Upper lobe of right lung (tissue), 1 donor: Measurements from ENCODE around the gene CCNB2. TPM values are rescaled to one million over a fixed set of nuclear protein-coding genes. Genes with fewer than 3 reads are reported as not detected.
"Not testable (repeated sequence)": the region's sequence is repeated elsewhere in the genome, so short reads cannot be mapped to it uniquely, and the experiment has no call there.

Source experiments
- ATAC-seq: fragments of 200-7000 bp; cut with Tn5 transposase; one replicate; pipeline ENCODE4 v1.9.1; 2020; ENCODE audit warnings: mild to moderate bottlenecking, moderate library complexity
- DNase-seq: peaks from one replicate; pipeline ENCODE4 v3.0.0-alpha.2; 2020
- H3K27ac ChIP-seq: fragments of 200-600 bp; one replicate; pipeline ENCODE4 v1.8.0; 2022
- H3K27me3 ChIP-seq: fragments of 200-600 bp; one replicate; pipeline ENCODE4 v1.8.0; 2022; ENCODE audit warnings: mild to moderate bottlenecking
- H3K36me3 ChIP-seq: fragments of 200-600 bp; one replicate; pipeline ENCODE4 v1.8.0; 2022
- H3K4me1 ChIP-seq: fragments of 200-600 bp; one replicate; pipeline ENCODE4 v1.8.0; 2022
- H3K4me3 ChIP-seq: fragments of 200-600 bp; one replicate; pipeline ENCODE4 v1.8.0; 2022; ENCODE audit warnings: mild to moderate bottlenecking
- H3K9me3 ChIP-seq: fragments of 200-600 bp; one replicate; pipeline ENCODE4 v1.8.0; 2022
- intact Hi-C: fragments of 100-400 bp; cut with DNase I; formaldehyde crosslinking; loops from one replicate; pipeline ENCODE4 v1.11.0; 2022
- total RNA-seq: library from RNA; stranded (reverse); fragmentation: NEBNext Ultra II Directional; extraction: Animal tissue kit (Norgen Biotek cat#: 25700); gene quantifications from one replicate; pipeline ENCODE4 v1.2.1, GENCODE V29; 2021
- TF ChIP-seq, protein P1 (sequence below): fragments of 200-600 bp; IDR thresholded peaks from one replicate; pipeline ENCODE4 v1.8.0; 2022; ENCODE audit warnings: antibody characterized with exemption
- donor health status: DM: no; HTN: yes; CAD: no; lungs with severe emphysema.

CCNB2 gene
- total RNA-seq, 1 donor from 2014 or later: 1.7 TPM

DNA sequence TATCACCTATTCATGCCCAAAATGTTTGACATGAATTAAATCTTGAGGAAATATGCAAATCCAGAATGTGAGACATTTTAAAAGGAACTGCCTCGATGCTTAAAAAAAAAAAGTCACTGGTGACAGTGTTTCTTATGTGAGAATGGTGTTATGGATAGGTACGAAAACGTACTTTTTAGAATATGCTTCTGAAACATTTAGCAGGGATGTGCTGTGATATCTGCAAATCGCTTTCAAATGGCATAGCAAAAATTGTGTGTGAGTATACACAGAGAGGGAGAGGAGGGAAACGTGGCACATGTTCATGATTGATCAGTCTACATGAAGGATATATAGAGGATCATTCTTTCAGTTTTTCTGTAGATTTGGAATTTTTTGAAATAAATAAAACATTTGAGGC is 16.0 kb downstream of the CCNB2 start:
- no peak overlapping the region for H3K4me3 ChIP-seq
- no peaks in the 10 kb centered on the region for H3K27me3 ChIP-seq
- no peak overlapping the region for H3K27ac ChIP-seq
- ATAC-seq (no peak), DNase-seq (no peak)
- H3K4me1 ChIP-seq: no peaks in the 10 kb centered on the region
- no peaks in the 10 kb centered on the region for H3K9me3 ChIP-seq
- TF ChIP-seq, protein P1, sequence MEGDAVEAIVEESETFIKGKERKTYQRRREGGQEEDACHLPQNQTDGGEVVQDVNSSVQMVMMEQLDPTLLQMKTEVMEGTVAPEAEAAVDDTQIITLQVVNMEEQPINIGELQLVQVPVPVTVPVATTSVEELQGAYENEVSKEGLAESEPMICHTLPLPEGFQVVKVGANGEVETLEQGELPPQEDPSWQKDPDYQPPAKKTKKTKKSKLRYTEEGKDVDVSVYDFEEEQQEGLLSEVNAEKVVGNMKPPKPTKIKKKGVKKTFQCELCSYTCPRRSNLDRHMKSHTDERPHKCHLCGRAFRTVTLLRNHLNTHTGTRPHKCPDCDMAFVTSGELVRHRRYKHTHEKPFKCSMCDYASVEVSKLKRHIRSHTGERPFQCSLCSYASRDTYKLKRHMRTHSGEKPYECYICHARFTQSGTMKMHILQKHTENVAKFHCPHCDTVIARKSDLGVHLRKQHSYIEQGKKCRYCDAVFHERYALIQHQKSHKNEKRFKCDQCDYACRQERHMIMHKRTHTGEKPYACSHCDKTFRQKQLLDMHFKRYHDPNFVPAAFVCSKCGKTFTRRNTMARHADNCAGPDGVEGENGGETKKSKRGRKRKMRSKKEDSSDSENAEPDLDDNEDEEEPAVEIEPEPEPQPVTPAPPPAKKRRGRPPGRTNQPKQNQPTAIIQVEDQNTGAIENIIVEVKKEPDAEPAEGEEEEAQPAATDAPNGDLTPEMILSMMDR: no peak
- no peaks in the 10 kb centered on the region for H3K36me3 ChIP-seq
- intact Hi-C loops: no loop called here

DNA sequence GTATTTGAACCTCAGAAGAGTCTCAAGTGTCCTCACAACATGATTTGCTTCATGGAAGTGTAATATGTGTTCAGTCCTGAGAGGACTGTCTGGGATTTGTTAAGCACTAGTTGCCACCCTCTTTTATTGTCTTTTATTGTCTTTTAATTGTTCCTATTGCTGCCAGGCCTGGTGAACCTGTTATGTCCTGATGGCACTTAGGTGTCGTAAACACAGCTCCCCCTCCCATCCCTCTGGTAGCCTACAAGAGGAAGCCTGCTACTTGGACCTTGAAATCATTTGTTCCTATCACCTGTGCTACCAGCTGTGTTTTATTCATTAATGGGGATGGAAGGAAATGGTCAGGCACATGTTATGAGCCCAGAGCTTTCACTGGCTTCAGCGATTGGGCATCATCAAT is 19.3 kb downstream of the CCNB2 start:
- no peak for DNase-seq
- no peaks in the 10 kb centered on the region for H3K27me3 ChIP-seq
- H3K4me1 ChIP-seq: no peaks in the 10 kb centered on the region
- H3K9me3 ChIP-seq: no peaks in the 10 kb centered on the region
- H3K36me3 ChIP-seq: no peaks in the 10 kb centered on the region
- ATAC-seq: no peak
- H3K27ac ChIP-seq: no peak overlapping the region
- TF ChIP-seq, protein P1: no peak
- H3K4me3 ChIP-seq: no peak overlapping the region
- intact Hi-C loops: no loop called here

DNA sequence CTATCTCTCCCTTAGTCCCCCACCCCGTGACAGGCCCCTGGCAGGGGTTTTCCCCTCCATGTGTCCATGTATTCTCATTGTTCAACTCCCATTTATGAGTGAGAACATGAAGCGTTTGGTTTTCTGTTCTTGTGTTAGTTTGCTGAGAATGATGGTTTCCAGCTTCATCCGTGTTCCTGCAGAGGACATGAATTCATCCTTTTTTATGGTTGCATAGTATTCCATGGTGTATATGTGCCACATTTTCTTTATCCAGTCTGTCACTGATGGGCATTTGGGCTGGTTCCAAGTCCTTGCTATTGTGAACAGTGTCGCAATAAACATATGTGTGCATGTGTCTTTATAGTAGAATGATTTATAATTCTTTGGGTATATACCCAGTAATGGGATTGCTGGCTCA is 20.7 kb downstream of the CCNB2 start:
- intact Hi-C loops, H3K4me3 ChIP-seq, ATAC-seq: not testable (repeated sequence)

DNA sequence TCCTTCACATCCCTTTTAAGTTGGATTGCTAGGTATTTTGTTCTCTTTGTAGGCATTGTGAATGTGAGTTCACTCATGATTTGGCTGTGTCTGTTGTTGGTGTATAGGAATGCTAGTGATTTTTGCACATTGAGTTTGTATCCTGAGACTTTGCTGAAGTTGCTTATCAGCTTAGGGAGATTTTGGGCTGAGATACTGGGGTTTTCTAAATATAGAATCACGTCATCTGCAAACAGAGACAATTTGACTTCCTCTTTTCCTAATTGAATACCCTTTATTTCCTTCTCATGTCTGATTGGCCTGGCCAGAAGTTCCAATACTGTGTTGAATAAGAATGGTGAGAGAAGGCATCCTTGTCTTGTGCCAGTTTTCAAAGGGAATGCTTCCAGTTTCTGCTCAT is 22.3 kb downstream of the CCNB2 start:
- H3K27me3 ChIP-seq, ATAC-seq, DNase-seq, H3K27ac ChIP-seq, H3K4me3 ChIP-seq, H3K9me3 ChIP-seq, H3K4me1 ChIP-seq, H3K36me3 ChIP-seq, intact Hi-C loops: not testable (repeated sequence)

More for the DNA sequence above, 20.7 kb downstream of the CCNB2 start:
- H3K27ac ChIP-seq, H3K27me3 ChIP-seq, H3K4me1 ChIP-seq, H3K36me3 ChIP-seq, H3K9me3 ChIP-seq, DNase-seq: not testable (repeated sequence)

DNA sequence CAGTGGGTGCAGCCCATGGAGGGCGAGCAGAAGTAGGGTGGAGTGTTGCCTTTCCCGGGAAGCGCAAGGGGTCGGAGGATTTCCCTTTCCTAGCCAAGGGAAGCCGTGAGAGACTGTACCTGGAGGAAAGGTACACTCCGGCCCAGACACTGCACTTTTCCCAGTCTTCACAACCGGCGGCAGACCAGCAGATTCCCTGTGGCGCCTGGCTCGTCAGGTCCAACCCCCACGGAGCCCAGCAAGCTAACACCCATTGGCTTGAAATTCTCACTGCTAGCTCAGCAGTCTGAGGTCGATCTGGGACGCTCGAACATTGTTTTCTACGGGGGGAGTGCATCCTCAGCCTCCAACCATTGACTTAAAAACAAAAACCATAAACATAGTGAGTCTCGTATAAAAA is 26.5 kb downstream of the CCNB2 start:
- DNase-seq (no peak), ATAC-seq (no peak)
- H3K27me3 ChIP-seq: no peaks in the 10 kb centered on the region
- no peaks in the 10 kb centered on the region for H3K9me3 ChIP-seq
- no peak overlapping the region for H3K4me3 ChIP-seq
- no peak overlapping the region for H3K27ac ChIP-seq
- no peaks in the 10 kb centered on the region for H3K4me1 ChIP-seq
- TF ChIP-seq, protein P1: no peak
- peaks cover 23% of the 10 kb centered on the region for H3K36me3 ChIP-seq
- intact Hi-C loops: no loop called here

DNA sequence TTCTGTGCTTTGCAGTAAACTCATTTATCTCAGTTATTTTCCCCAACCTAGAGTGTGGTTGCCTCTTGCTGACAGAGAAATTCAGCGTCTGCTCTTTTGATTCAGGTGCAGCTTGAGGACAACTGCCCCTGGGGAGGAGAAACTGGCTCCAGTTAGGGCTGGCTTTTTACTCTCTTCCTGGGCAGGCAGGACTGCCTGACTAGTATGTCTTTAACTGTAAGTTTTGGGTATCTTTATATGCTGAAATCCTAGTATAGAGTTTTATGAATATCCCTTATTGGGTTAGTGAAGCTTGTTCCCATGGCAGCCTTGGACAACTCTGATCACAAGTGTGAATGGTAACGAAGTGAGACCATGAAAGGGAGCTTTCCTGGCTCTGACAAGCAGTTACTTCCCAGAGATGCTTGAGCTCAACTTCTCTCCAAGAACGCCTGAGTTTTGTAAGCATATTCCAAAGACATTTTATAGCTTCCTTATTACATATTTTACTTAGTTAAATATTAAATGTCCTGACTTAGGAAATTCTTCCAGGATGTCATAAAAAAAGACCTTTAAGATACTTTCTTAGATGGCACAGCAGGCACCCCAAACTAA is 27.1 kb downstream of the CCNB2 start:
- intact Hi-C loops: no loop called here
- H3K27ac ChIP-seq: no peak overlapping the region
- peaks cover 29% of the 10 kb centered on the region for H3K36me3 ChIP-seq
- no peak for ATAC-seq
- H3K9me3 ChIP-seq: no peaks in the 10 kb centered on the region
- TF ChIP-seq, protein P1: no peak
- H3K4me1 ChIP-seq: no peaks in the 10 kb centered on the region
- no peaks in the 10 kb centered on the region for H3K27me3 ChIP-seq
- H3K4me3 ChIP-seq: no peak overlapping the region
- DNase-seq: no peak

DNA sequence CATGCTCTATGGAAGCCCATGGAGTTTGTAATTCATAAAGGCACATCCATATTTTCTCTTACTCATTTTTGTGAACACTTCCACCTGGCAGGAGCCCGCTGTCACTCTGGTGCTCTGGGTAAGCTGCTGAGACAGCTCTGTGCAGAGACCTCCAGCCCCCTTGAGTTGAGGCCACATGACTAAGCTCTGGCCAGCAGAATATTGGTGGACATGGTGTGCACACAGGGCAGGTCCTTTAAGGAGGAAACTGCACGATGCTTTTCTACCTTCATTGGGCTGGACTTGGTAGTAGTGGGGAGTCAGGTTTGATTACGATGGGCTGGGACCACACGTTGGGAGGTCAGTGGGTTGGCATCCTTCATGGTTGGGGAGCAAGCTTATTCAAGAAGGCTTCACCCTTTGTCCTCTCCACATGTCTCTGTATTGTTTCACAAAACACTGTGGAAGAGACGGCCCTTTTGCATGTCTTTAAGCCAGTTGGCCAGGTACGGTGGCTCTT is 29.0 kb downstream of the CCNB2 start:
- H3K9me3 ChIP-seq: no peaks in the 10 kb centered on the region
- ATAC-seq (no peak), DNase-seq (no peak)
- no peak overlapping the region for H3K27ac ChIP-seq
- no peak overlapping the region for H3K4me3 ChIP-seq
- peaks cover 38% of the 10 kb centered on the region for H3K36me3 ChIP-seq
- intact Hi-C loops: no loop called here
- H3K27me3 ChIP-seq: no peaks in the 10 kb centered on the region
- TF ChIP-seq, protein P1: no peak
- H3K4me1 ChIP-seq: no peaks in the 10 kb centered on the region
